ENCODE data around the gene FDX1.
A peak's percentile ranks its signal among the peaks of the same experiment; 100 is the strongest.

FDX1 gene

DNA sequence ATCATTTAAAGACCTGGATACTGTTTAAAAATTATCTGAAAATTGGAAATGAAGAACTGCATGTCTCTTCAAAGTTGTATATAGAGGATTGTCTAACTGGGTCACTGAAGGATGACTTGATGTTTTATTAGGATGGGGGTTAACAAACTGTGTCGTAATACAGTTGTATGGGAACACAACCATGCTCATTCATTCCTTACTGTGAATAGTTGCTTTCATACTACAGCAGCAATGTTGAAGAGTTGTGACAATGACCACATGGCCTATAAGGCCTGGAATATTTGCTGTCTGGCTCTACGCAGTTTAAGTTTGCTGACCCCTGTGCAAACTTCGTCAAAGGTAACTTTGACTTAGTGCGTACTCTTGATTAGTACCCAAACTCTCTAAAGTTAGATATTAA, 38.4 kb downstream of the FDX1 start:
- no peak for DNase-seq (ENCODE audit: low read depth)

DNA sequence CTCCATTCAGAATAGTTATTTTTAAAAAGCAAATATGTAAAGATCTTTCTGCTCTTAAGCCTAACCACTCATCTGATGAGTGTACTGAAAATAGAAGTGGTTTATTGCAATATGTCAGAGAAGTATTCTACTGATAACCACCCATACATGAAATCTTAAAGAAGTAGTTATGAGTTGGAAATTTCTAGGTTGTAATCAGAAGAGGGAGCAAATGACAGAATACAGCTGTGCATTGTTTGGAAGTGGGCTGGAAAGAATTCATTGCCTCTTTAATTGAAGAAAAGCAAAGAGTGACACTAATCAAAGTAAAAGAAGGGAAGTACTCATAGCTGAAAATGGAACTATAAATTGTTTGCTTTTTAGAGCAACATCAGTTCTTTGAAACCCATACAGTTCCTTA, 39.4 kb downstream of the FDX1 start:
- no peak for DNase-seq (ENCODE audit: low read depth)

GRCh38 chr11:110470716-110471115, 41.0 kb downstream of the FDX1 start:
- DNase-seq (ENCODE audit: low read depth): peak; percentile 27

GRCh38 chr11:110471371-110471770, 41.6 kb downstream of the FDX1 start:
- DNase-seq (ENCODE audit: low read depth): peak; percentile 45

GRCh38 chr11:110472858-110473257, 43.1 kb downstream of the FDX1 start:
- peak; percentile 48 for DNase-seq (ENCODE audit: low read depth)

- DNase-seq (ENCODE audit: low read depth): no peak
Observed at GRCh38 chr11:110473706-110474105, 44.0 kb downstream of the FDX1 start.

GRCh38 chr11:110474578-110474977, 44.8 kb downstream of the FDX1 start:
- no peak for DNase-seq (ENCODE audit: low read depth)

DNA sequence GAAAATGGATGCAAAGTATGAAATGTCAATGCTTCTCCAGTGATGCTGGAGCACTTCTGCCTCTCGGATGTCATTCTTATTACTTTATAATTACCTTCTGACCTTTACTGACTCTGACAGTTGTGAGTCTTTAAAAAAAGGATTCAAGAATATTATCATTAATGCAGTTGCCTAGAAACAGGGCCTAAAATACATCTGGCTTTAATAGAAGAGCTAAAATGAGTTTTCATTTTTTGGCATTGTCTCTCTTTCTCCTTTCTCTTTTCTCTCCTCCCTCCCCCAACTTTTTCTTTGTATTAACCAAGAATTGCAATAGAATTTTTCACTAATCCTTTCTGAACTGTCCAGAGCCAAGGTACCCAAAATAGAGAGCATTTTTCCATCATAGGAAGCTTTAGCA, 45.9 kb downstream of the FDX1 start:
- DNase-seq (ENCODE audit: low read depth): no peak

DNA sequence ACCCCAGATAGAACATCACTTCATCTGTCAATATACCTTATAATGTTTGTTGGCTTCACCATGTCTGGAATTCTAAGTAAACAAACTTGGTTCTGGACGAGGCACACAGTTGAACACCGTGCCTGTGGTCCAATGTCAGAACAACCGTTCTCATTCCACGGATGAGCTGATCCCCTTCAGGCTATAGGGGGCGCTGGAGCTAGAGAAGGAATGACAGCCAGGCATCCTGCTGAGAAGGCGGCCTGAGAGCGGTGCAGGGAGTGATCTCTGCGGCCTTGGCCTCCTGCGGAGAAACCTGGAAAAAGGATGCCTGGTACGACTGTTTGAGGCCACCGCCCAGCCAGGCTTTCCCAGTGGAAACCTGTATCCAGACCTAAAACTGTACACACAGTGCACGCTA, 48.7 kb downstream of the FDX1 start:
- DNase-seq (ENCODE audit: low read depth): no peak

GRCh38 chr11:110479108-110480101, 49.7 kb downstream of the FDX1 start:
- peak; percentile 3 for DNase-seq (ENCODE audit: low read depth)

GRCh38 chr11:110481523-110481922, 51.8 kb downstream of the FDX1 start:
- DNase-seq (ENCODE audit: low read depth): no peak

GRCh38 chr11:110486156-110486555, 56.4 kb downstream of the FDX1 start:
- no peak for DNase-seq (ENCODE audit: low read depth)

DNA sequence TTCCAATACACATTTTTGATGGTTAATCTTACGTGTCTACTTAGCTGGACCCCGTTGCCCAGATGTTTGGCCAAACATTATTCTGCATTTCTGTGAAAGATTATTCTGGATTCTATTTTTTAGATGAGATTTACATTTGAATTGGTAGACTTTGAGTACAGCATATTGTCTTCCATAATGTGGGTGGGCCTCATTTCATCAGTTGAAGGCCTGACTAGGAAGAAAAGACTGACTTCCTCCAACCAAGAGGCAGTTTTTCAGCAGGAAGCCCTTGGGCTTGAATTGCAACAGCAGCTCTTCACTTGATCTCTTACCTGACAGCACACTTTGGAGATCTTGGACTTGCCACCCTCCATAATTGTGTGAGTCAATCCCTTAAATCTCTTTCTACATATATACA, 58.7 kb downstream of the FDX1 start:
- DNase-seq (ENCODE audit: low read depth): no peak

DNA sequence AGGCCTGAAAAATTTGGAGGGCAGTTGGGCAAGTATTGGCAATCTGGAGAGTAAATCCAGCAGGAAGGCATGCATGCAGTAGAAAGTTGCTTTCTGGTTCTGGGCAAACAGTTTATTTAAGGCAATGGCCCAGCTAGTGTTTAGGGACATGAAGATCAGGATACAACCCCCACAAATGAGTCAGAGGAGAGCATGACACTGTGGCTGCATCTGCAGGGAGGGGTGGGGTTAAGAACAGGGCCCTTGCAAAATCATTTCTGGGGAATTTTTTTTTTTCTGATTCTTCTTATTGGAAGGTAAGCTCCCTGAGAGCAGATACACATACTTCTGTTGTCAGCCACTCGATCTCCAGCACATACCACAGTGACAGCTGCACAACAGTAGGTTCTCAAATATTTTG, 61.1 kb downstream of the FDX1 start:
- peak; percentile 58 for DNase-seq (ENCODE audit: low read depth)

- DNase-seq (ENCODE audit: low read depth): no peak
Observed at GRCh38 chr11:110491577-110492320, 62.0 kb downstream of the FDX1 start.

DNA sequence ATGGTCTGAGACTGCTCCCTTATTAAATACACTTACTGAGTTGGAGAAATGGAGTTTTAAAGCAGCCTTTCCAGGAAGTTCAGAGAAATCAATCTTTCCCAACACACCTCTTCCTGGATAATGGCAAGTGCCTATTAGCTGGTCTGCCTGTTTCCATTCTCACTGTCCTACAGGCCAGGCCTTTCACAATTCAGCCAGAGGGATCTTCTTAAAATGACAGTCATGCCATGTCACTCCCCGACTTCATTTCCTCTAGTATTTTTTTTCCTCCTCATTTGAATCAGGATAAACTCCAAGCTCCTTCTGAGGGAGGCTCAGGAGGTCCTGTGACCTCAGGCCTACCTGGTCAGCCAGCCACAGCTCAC, 62.6 kb downstream of the FDX1 start:
- DNase-seq (ENCODE audit: low read depth): no peak

DNA sequence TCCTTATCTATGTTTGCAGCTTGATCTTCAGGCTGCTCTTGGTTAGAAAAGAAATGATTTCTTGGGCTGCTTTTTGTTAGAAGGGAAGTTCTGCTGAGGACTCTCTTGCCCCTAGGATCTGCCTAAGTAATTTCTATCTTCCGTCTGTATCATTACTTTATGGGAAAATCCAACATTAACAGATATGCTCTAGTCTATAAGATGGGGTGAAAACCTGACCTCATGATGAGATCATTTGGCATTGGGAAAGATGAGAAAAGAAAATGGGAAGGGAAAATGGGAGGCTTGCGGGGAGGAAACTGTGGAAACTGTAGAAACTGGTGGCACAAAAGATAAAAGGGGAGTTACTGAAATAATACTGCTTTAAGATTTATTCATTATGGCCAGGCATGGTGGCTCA, 63.6 kb downstream of the FDX1 start:
- no peak for DNase-seq (ENCODE audit: low read depth)

DNA sequence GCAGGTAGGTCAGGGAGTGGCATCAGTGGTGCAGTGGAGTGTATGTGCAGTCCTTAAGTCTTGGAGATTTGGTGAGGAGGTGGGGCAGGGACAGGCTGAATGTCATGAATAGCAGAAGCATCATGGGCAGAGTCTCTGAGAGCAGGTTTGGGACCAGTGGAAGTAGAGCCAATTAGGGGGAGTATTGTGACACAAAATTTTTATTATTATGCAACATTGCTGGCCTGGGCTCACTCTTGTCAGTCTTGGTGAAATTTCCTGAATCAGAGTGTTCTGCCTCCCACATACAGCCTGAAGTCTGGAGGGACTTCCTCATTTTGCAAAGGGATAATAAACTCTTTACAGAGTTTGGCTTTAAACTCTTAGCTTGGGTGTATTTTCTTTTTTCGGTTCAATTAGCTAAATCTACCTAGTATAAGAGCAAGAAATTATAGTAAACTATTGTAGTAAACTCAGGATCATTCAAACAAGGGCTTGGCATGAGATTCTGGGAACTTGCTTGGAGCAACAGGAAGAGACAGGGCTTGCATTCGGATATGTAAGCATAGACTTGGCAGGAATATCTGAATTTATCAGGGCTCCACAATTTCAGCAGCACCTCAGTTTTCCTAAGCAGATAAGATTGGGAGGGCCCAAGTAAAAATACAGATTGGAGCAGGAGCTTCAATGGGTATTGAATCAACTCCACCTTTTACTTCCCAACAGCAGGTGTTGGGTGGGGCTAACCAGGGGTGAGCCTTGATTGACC, 67.7 kb downstream of the FDX1 start:
- no peak for DNase-seq (ENCODE audit: low read depth)

GRCh38 chr11:110501428-110501827, 71.7 kb downstream of the FDX1 start:
- DNase-seq (ENCODE audit: low read depth): no peak

DNA sequence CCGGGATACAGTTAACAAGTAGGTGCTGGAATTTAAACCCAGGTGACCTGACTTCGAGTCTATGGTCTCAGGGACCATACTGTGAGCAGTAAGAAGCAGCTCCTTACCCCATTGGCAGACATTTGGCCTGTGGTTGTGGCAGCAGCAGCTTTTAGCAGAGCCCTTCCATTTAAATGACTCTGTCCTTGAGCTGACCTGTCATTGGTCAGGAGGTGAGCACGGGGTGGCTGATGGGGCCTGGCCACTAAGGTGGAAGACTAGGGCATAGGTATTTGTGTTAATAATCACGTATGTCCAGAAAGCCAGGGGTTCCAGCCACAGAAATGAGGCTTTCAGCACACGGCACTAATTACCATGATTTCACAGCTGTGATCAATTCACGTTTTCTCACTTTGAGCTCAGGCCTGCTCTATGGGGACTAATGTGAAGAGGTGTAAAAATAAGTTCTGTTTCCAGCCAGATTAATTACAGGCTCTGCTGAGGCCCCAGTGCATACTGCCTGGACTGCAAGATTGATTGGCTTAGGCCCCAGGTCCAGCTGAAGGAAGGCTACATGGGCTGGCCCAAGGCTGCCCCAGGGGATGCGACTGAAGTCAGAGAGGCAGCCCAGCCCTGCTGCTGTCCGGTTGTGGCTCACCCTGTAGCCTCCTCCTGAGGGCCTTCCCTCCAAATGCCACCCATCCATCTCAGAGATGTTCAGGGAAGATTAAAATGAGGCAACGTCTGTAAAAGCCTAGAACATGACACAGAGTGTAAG, 76.0 kb downstream of the FDX1 start:
- DNase-seq (ENCODE audit: low read depth): no peak

DNA sequence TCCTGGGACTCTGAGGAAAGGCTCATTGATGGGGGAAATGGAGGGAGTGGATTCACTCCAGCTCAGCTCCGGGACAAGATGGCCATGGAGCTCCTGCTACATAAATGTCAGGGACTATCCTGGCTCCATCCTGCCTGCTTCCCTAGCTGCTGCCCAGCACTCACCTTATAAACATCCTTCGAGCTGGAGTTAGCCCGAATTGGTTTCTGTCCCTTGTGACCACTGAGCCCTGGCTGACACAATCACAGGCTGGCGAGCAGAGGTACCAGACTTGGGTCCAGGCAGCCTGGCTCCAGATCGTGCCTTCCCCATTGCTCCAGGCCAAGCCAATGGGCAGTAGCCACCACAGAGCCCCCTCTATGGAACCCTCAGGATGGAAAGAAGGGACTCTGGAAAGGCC, 77.6 kb downstream of the FDX1 start:
- no peak for DNase-seq (ENCODE audit: low read depth)

GRCh38 chr11:110508786-110509185, 79.0 kb downstream of the FDX1 start:
- DNase-seq (ENCODE audit: low read depth): no peak

Data from ELR (cell line).